ENCODE results near the gene LSM14B. TPM values are rescaled to one million over a fixed set of nuclear protein-coding genes. Genes with fewer than 3 reads are reported as not detected.

LSM14B gene
- total RNA-seq, 1 experiment from 2014 or later: 82.4 TPM

- no peak overlapping the region for H3K56ac ChIP-seq (ENCODE audit: insufficient read length, low read depth, low read length)
- H2BK20ac ChIP-seq (ENCODE audit: low read depth, low read length, poor library complexity, severe bottlenecking): no peak overlapping the region
- H3K18ac ChIP-seq (ENCODE audit: insufficient read length, low read depth, low read length): no peak overlapping the region
- no peak overlapping the region; a peak in 1 of 5 replicates for H3K4me3 Mint-ChIP-seq
- H2BK15ac ChIP-seq (ENCODE audit: low read depth, low read length): no peak overlapping the region
- H3K9me3 ChIP-seq (ENCODE audit: control insufficient read depth, low read depth, low read length): no peaks in the 10 kb centered on the region
- H3K4me1 ChIP-seq (ENCODE audit: insufficient read depth, low read length): no peaks in the 10 kb centered on the region
- no CpG with 5 or more reads among the region's 9 CpGs for whole genome bisulfite sequencing (ENCODE audit: extremely low coverage, insufficient read length, low lambda C conversion rate)
- H3K23ac ChIP-seq (ENCODE audit: insufficient read length, low read depth, low read length): no peak overlapping the region
- DNase-seq: no peak
- H3K79me1 ChIP-seq (ENCODE audit: insufficient read depth, low read depth, low read length, poor library complexity, severe bottlenecking): no peaks in the 10 kb centered on the region
- H2AK5ac ChIP-seq (ENCODE audit: insufficient read length, low read length): no peak overlapping the region
- H3K27ac ChIP-seq (ENCODE audit: insufficient read length, low read depth, low read length): no peak overlapping the region
- H3K14ac ChIP-seq (ENCODE audit: insufficient read depth, low read length): no peak overlapping the region
- no peak overlapping the region for H2BK5ac ChIP-seq (ENCODE audit: insufficient read length, low read length)
- no peaks in the 10 kb centered on the region for H3K23me2 ChIP-seq (ENCODE audit: insufficient read length, low read depth, low read length, poor library complexity, severe bottlenecking)
- no peak overlapping the region for H3K4me2 ChIP-seq (ENCODE audit: insufficient read depth, insufficient read length, low read length)
- no peak overlapping the region for H2AFZ ChIP-seq (ENCODE audit: low read length)
- H4K20me1 ChIP-seq (ENCODE audit: control insufficient read depth, insufficient read depth, insufficient read length): no peaks in the 10 kb centered on the region
- H4K91ac ChIP-seq (ENCODE audit: insufficient read length, low read depth, low read length): no peak overlapping the region
- peaks cover 22 to 50% of the 10 kb centered on the region in 2 experiments for H3K4me1 Mint-ChIP-seq
- no peak overlapping the region for H4K5ac ChIP-seq (ENCODE audit: insufficient read length, low read depth, low read length)
- H3T11ph ChIP-seq (ENCODE audit: low read length): no peak overlapping the region
- H3K79me2 ChIP-seq (ENCODE audit: insufficient read depth, low read length): no peaks in the 10 kb centered on the region
- H3K36me3 Mint-ChIP-seq (ENCODE audit: insufficient read depth in 1 of 3, low read depth in 3 of 3): no peaks in the 10 kb centered on the region; a peak in 1 of 7 replicates
- H3K27me3 Mint-ChIP-seq (ENCODE audit: low read depth): peaks cover 7% of the 10 kb centered on the region
- no peak overlapping the region for H4K8ac ChIP-seq (replicated peaks; ENCODE audit: insufficient read length, low read depth, low read length)
- no peaks in the 10 kb centered on the region; a peak in 1 of 5 replicates for H3K9me3 Mint-ChIP-seq
- no peak for TF ChIP-seq CTCF (conservative IDR thresholded peaks at IDR 0.05)
- no peak overlapping the region for H3K9ac ChIP-seq (ENCODE audit: extremely low read depth, insufficient read length, low read length)
- H3K27me3 ChIP-seq (ENCODE audit: insufficient read depth, low read length): no peaks in the 10 kb centered on the region
- H2BK120ac ChIP-seq (ENCODE audit: low read depth, low read length, poor library complexity, severe bottlenecking): no peak overlapping the region
- no peak overlapping the region for H3K4ac ChIP-seq (ENCODE audit: low read depth, low read length)
- H3K27ac Mint-ChIP-seq: no peak overlapping the region
- no peak overlapping the region for H2BK12ac ChIP-seq (ENCODE audit: insufficient read length, low read depth, low read length)
Observed at GRCh38 chr20:62117362-62117646, 5.0 kb upstream of the LSM14B start.

Measured in H9 (cell line).